SJCRH30 (cell line): ENCODE measurements around the gene TOP2B. TPM values are rescaled to one million over a fixed set of nuclear protein-coding genes. Genes with fewer than 3 reads are reported as not detected.
A peak's percentile ranks its signal among the peaks of the same experiment; 100 is the strongest.

Experiments used
- DNase-seq, 2 experiments: peaks; one replicate each; pipeline ENCODE4 v3.0.0-alpha.2; 2015 to 2020
- H3K27ac ChIP-seq: fragments of 250-450 bp; sonication (Bioruptor Pico); 2 replicates; pipeline ENCODE4 v1.5.1; 2020; ENCODE audit warnings: mild to moderate bottlenecking, moderate library complexity
- H3K27me3 ChIP-seq: fragments of 250-450 bp; sonication (Bioruptor Pico); 2 replicates; pipeline ENCODE4 v1.5.1; 2020; ENCODE audit warnings: mild to moderate bottlenecking, moderate library complexity
- H3K36me3 ChIP-seq: fragments of 250-450 bp; sonication (Bioruptor Pico); 2 replicates; pipeline ENCODE4 v1.5.1; 2020; ENCODE audit warnings: mild to moderate bottlenecking, moderate library complexity
- H3K4me1 ChIP-seq: fragments of 250-450 bp; sonication (Bioruptor Pico); 2 replicates; pipeline ENCODE4 v1.5.1; 2020; ENCODE audit warnings: mild to moderate bottlenecking, moderate library complexity
- H3K4me3 ChIP-seq: fragments of 250-450 bp; sonication (Bioruptor Pico); 2 replicates; pipeline ENCODE4 v1.5.1; 2020; ENCODE audit warnings: mild to moderate bottlenecking, moderate library complexity
- H3K9me3 ChIP-seq: fragments of 250-450 bp; sonication (Bioruptor Pico); replicated peaks from 2 replicates; pipeline ENCODE4 v1.5.1; 2020; ENCODE audit warnings: mild to moderate bottlenecking, moderate library complexity
- total RNA-seq: library from RNA; depleted of rRNA; stranded (reverse); fragments of >200 nt; shearing (Covaris generic); gene quantifications from 2 replicates; pipeline ENCODE4 v1.2.3, GENCODE V29; 2014

The TOP2B gene
- total RNA-seq, 1 experiment from 2014 or later = 247 TPM

DNA sequence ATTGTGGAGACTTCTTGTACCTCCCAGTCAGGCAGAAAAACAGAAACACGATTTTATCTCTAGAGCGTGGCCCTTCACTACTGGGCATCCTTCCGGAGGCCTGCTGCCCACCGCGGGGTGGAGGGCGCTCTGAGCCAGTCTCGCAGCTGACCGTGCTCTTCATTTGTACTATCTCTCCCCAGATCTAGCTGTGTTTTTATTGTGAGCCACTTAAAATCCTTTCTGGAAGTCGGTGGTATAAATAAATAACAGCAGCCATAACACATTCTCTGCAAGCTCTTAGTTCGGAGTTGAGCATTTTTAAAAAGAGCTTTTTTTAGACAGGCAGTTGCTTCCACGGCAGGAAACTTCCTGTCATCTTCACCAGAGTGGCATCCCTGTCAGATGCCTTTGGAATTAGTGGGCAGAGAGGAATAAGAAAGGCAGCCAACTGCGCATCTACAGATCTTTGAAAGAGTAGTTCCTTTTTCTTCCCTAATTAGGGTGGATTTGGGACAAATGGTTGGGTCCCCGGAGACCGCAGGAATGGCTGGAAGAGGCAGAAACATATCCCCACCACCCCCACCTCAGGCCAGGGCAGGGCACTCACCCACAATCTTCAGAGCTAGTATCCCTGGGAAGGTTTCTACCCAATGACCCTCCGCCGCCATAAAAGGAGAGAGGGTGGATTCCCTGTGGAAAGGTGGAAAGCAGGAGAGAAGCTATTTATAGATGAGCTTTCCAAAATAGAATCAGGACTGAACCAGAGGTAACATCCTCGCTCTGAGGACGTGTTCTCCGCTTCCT is 91.1 kb downstream of the TOP2B start:
- peak overlapping the region; percentile 60 for H3K27ac ChIP-seq
- DNase-seq = peak; percentile 77 to 81
- no peaks in the 10 kb centered on the region for H3K27me3 ChIP-seq
- H3K36me3 ChIP-seq = no peaks in the 10 kb centered on the region
- no peaks in the 10 kb centered on the region for H3K9me3 ChIP-seq
- H3K4me3 ChIP-seq = peak overlapping the region; percentile 32
- H3K4me1 ChIP-seq = peaks cover 28% of the 10 kb centered on the region

GRCh38 chr3:25572919-25573385 is 91.8 kb downstream of the TOP2B start:
- Histone ChIP-seq H3K27ac (peak overlapping the region; percentile 60), H3K9me3 (no peaks in the 10 kb centered on the region), H3K4me3 (peak overlapping the region; percentile 32), H3K4me1 (peaks cover 28% of the 10 kb centered on the region), H3K36me3 (no peaks in the 10 kb centered on the region), H3K27me3 (no peaks in the 10 kb centered on the region)
- peak; percentile 49 to 57 for DNase-seq

GRCh38 chr3:25572336-25572735 is 92.4 kb downstream of the TOP2B start:
- peaks cover 28% of the 10 kb centered on the region for H3K4me1 ChIP-seq
- no peaks in the 10 kb centered on the region for H3K27me3 ChIP-seq
- no peak overlapping the region for H3K27ac ChIP-seq
- no peak for DNase-seq
- no peaks in the 10 kb centered on the region for H3K9me3 ChIP-seq
- H3K4me3 ChIP-seq = no peak overlapping the region
- no peaks in the 10 kb centered on the region for H3K36me3 ChIP-seq

- no peak overlapping the region for H3K27ac ChIP-seq
- no peak overlapping the region for H3K4me3 ChIP-seq
- H3K4me1 ChIP-seq = peaks cover 18% of the 10 kb centered on the region
- H3K27me3 ChIP-seq = no peaks in the 10 kb centered on the region
- H3K36me3 ChIP-seq = no peaks in the 10 kb centered on the region
- no peak for DNase-seq
- no peaks in the 10 kb centered on the region for H3K9me3 ChIP-seq
Observed at GRCh38 chr3:25571285-25571684, 93.4 kb downstream of the TOP2B start.

DNA sequence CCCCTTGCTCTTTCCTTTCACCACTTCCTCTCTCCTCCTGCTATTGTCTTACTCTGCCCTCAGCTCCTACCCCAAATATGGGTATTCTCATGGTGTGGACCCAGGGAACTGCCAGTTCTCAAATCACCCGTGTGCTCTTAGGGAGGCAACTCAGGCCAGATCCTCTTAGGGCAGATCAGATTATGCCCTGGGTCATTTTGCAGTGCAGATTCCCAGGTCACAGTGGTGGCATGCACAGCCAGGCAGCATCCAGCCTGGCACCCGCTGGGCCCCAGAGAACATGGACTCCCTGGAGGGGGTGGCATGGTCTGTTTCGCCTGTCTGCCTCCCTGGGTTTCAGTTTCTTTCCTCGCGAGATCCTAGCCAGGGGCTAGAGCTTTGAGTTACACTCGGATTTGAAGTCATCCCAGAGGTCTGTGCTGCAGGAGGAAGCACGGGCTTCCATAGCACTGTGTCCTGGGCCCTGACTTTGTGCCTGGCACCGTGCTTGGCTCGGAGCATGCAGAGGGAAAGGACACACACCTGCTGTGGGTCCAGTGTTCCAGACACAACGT is 96.1 kb downstream of the TOP2B start:
- H3K4me1 ChIP-seq = peaks cover 9% of the 10 kb centered on the region; the same call in 1 of the 2 replicates
- DNase-seq = no peak
- no peaks in the 10 kb centered on the region for H3K36me3 ChIP-seq
- H3K27me3 ChIP-seq = no peaks in the 10 kb centered on the region
- no peak overlapping the region for H3K4me3 ChIP-seq
- no peak overlapping the region for H3K27ac ChIP-seq
- no peaks in the 10 kb centered on the region for H3K9me3 ChIP-seq

- H3K27ac ChIP-seq = no peak overlapping the region
- no peak for DNase-seq
- H3K36me3 ChIP-seq = no peaks in the 10 kb centered on the region
- no peaks in the 10 kb centered on the region for H3K27me3 ChIP-seq
- peaks cover 7% of the 10 kb centered on the region; the same call in 1 of the 2 replicates for H3K4me1 ChIP-seq
- no peaks in the 10 kb centered on the region for H3K9me3 ChIP-seq
- H3K4me3 ChIP-seq = no peak overlapping the region
Observed at GRCh38 chr3:25567806-25568524, 96.7 kb downstream of the TOP2B start.

- H3K27me3 ChIP-seq = no peaks in the 10 kb centered on the region
- no peak for DNase-seq
- H3K9me3 ChIP-seq = no peaks in the 10 kb centered on the region
- no peak overlapping the region for H3K4me3 ChIP-seq
- no peak overlapping the region for H3K27ac ChIP-seq
- peaks cover 3% of the 10 kb centered on the region; the same call in 1 of the 2 replicates for H3K4me1 ChIP-seq
- H3K36me3 ChIP-seq = no peaks in the 10 kb centered on the region
Observed at GRCh38 chr3:25567388-25567787, 97.3 kb downstream of the TOP2B start.

GRCh38 chr3:25566358-25566920 is 98.3 kb downstream of the TOP2B start:
- Histone ChIP-seq H3K27me3 (no peaks in the 10 kb centered on the region), H3K27ac (no peak overlapping the region), H3K36me3 (no peaks in the 10 kb centered on the region), H3K4me3 (no peak overlapping the region), H3K9me3 (no peaks in the 10 kb centered on the region), H3K4me1 (peaks cover 3% of the 10 kb centered on the region; the same call in 1 of the 2 replicates)
- no peak for DNase-seq

DNA sequence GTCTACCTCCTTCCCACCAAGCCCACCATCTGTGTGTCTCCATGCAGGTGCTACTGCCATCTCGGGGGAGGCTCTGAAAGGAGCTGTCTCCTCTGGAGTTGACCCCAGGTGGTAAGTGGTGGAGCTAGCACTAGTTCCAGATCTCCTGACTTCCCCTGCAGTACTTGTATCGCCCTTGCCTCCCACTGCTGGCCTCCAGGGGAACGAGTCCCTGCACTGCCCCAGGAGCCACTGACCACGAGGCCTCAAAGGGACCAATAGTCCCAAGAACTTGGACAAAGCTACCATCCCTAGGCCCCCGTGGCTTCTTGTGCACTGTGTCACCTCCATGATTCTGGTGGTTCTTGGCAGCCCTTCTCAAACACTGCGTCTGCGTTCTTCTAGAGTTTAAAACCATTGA is 98.9 kb downstream of the TOP2B start:
- DNase-seq = no peak
- Histone ChIP-seq H3K9me3 (no peaks in the 10 kb centered on the region), H3K36me3 (no peaks in the 10 kb centered on the region), H3K27ac (no peak overlapping the region), H3K27me3 (no peaks in the 10 kb centered on the region), H3K4me3 (no peak overlapping the region), H3K4me1 (peaks cover 3% of the 10 kb centered on the region; the same call in 1 of the 2 replicates)

- no peak for DNase-seq
- Histone ChIP-seq H3K27ac (no peak overlapping the region), H3K36me3 (no peaks in the 10 kb centered on the region), H3K27me3 (no peaks in the 10 kb centered on the region), H3K9me3 (no peaks in the 10 kb centered on the region), H3K4me1 (no peaks in the 10 kb centered on the region), H3K4me3 (no peak overlapping the region)
Observed at GRCh38 chr3:25564075-25564474, 100.6 kb downstream of the TOP2B start.

- Histone ChIP-seq H3K27ac (no peak overlapping the region), H3K4me1 (no peaks in the 10 kb centered on the region), H3K9me3 (no peaks in the 10 kb centered on the region), H3K36me3 (no peaks in the 10 kb centered on the region), H3K27me3 (no peaks in the 10 kb centered on the region), H3K4me3 (no peak overlapping the region)
- DNase-seq = no peak
Observed at GRCh38 chr3:25563601-25564000, 101.1 kb downstream of the TOP2B start.

DNA sequence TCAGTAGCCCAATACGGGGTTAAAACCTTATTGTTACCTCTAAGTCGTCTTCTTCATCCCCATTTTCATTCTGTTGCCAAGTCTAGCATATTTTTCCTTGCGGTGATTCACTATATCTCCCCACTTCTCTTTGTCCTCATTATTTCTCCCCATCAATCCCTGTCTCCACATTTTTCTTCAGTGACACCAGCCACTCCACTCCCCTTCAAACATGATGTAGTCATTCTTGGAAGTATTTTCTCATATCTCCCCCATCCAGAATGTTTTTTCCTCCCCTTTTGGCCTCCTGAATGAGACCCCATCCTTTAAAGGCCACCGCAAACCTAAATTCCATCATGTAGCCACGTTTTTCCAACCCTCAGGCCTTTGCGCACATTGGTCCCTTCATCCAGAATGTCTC is 105.9 kb downstream of the TOP2B start:
- Histone ChIP-seq H3K36me3 (no peaks in the 10 kb centered on the region), H3K9me3 (no peaks in the 10 kb centered on the region), H3K4me1 (no peaks in the 10 kb centered on the region), H3K27ac (no peak overlapping the region), H3K4me3 (no peak overlapping the region), H3K27me3 (peaks cover 5% of the 10 kb centered on the region; the same call in 1 of the 2 replicates)
- no peak for DNase-seq

DNA sequence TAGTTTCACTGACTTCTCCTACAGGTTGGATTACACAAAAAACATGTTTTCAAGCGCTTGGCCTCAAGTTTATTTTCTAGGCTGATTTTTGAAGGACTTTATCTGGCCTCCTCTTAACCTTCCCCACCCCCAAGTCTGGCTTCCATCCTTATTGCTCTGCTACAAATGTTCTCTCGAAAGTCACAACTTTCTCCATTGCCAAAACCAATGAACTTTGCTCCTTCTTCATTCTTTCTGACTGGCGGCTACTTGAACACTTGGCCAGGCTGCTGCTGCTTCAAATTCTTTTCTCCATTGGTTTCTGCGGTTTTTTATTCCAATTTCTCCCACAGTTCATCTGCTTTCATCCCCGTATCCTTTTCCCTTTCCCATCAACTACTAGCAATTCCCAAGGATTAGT is 106.6 kb downstream of the TOP2B start:
- H3K4me1 ChIP-seq = no peaks in the 10 kb centered on the region
- H3K9me3 ChIP-seq = no peaks in the 10 kb centered on the region
- H3K27me3 ChIP-seq = peaks cover 5% of the 10 kb centered on the region; the same call in 1 of the 2 replicates
- H3K4me3 ChIP-seq = no peak overlapping the region
- H3K36me3 ChIP-seq = no peaks in the 10 kb centered on the region
- no peak for DNase-seq
- no peak overlapping the region for H3K27ac ChIP-seq

- no peaks in the 10 kb centered on the region for H3K36me3 ChIP-seq
- H3K4me3 ChIP-seq = no peak overlapping the region
- peaks cover 5% of the 10 kb centered on the region; the same call in 1 of the 2 replicates for H3K27me3 ChIP-seq
- no peaks in the 10 kb centered on the region for H3K9me3 ChIP-seq
- no peaks in the 10 kb centered on the region for H3K4me1 ChIP-seq
- H3K27ac ChIP-seq = no peak overlapping the region
- DNase-seq = no peak
Observed at GRCh38 chr3:25557694-25558093, 107.0 kb downstream of the TOP2B start.

DNA sequence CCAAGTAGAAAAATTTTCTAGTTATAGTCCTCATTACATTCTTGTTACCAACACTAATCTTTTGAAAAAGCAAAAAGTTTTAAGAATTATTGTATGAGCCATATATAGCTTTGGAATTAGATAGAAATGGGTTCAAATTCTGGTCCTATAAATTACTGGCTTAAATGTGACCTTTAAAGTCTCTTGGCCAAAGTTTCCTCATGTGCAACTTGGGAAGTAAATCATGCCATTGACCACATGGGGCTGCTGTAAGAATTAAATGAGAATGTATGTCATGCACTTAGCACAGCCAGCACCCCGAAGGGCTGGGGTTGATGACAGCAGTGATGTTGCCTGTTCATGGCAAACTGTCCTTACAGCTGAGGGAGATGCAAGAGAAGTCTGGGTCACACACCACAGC is 108.3 kb downstream of the TOP2B start:
- no peak for DNase-seq
- H3K4me3 ChIP-seq = no peak overlapping the region
- peaks cover 5% of the 10 kb centered on the region; the same call in 1 of the 2 replicates for H3K27me3 ChIP-seq
- no peaks in the 10 kb centered on the region for H3K36me3 ChIP-seq
- H3K9me3 ChIP-seq = no peaks in the 10 kb centered on the region
- H3K27ac ChIP-seq = no peak overlapping the region
- no peaks in the 10 kb centered on the region for H3K4me1 ChIP-seq
